ENCODE measurements around the gene TMPRSS6.

Gene TMPRSS6

DNA sequence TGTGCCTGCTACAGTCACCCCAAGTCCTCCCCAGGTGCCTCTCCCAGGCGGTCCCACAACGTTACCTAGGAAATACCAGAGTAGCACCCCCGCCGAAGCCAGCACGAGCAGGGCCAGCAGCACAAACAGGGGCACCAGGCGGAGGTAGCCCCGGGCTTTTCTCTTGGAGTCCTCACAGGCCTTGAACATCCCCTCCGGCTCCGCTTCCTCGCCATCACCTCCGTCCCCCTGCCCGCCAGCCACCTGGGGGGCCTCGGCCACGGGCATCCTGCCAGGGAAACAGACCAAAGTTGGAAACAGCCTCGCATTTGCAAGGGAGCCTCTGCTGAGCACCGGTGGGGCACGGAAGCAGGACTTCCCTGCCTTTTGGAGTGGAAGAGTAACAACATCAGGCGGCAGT is 6.4 kb downstream of the TMPRSS6 start:
- Histone ChIP-seq H3K27ac (ENCODE audit: low read length) (peak overlapping the region; percentile 44), H3K9me3 (ENCODE audit: insufficient read depth, low read length) (no peaks in the 10 kb centered on the region), H2AFZ (ENCODE audit: low read depth, low read length) (no peak overlapping the region), H3K4me1 (ENCODE audit: low read length) (peaks cover 72% of the 10 kb centered on the region), H3K79me2 (ENCODE audit: low read length) (no peaks in the 10 kb centered on the region), H3K9ac (ENCODE audit: low read length) (peak overlapping the region; percentile 40; the same call in 1 of the 2 replicates), H3K36me3 (replicated peaks; ENCODE audit: low read depth, low read length) (no peaks in the 10 kb centered on the region), H3K4me3 (ENCODE audit: low read length) (peak overlapping the region; percentile 63), H3K27me3 (ENCODE audit: low read depth, low read length) (peaks cover 16% of the 10 kb centered on the region; the same call in 1 of the 2 replicates), H4K20me1 (ENCODE audit: insufficient read depth, low read length) (no peaks in the 10 kb centered on the region), H3K4me2 (ENCODE audit: low read length) (peak overlapping the region; percentile 83)
- TF ChIP-seq EZH2phosphoT487 (IDR thresholded peaks at IDR 0.05; ENCODE audit: low read depth), result no peak
- no peak for TF ChIP-seq CTCF (IDR thresholded peaks at IDR 0.05; ENCODE audit: low read depth, low read length)

DNA sequence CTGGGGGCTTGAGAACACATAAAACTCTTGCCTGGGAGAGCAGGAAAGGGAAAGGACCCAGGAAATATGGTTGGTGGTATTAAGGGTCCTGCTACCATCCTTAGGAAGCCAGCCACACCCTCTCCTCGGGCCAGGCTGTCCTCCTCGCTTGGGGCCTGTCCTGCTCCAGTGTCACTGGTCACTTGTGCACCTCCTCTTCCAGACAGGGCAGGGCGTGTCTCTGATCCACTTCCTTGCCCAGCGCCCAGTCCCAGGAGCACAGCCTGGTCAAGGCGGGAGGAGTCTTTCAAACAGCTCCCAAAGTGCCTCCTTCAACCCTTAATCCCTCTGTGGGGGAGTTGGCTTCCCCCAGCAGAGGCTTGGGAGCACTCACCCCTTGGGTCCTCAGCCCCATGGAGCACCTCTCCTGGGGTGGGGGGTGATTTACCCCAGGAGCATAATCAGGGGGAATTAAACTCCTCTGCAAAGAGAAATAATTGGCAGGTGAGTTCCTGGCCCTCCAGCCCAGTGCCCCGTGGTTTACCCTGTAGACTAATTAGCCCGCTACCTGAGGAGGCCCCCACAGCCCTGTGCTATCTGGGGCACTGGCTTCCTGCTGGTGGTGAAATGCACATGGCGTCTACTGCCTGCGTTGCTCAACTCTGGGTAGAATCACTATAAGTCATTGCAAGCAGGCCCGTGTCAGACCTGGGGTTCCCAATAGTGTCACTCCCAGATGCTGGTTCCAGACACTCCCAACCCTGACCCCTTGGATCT is 8.0 kb downstream of the TMPRSS6 start:
- TF ChIP-seq EZH2phosphoT487 (IDR thresholded peaks at IDR 0.05; ENCODE audit: low read depth) (no peak), CTCF (IDR thresholded peaks at IDR 0.05; ENCODE audit: low read depth, low read length) (no peak)
- H3K9ac ChIP-seq (ENCODE audit: low read length), result peak overlapping the region; percentile 53; the same call in 1 of the 2 replicates
- H3K4me2 ChIP-seq (ENCODE audit: low read length), result peak overlapping the region; percentile 71
- peaks cover 14% of the 10 kb centered on the region; the same call in 1 of the 2 replicates for H3K27me3 ChIP-seq (ENCODE audit: low read depth, low read length)
- peaks cover 72% of the 10 kb centered on the region for H3K4me1 ChIP-seq (ENCODE audit: low read length)
- H3K9me3 ChIP-seq (ENCODE audit: insufficient read depth, low read length), result no peaks in the 10 kb centered on the region
- 0 out of 2 replicates have a peak overlapping the region, but pooled peaks have one; percentile 15 for H3K27ac ChIP-seq (ENCODE audit: low read length)
- no peaks in the 10 kb centered on the region for H4K20me1 ChIP-seq (ENCODE audit: insufficient read depth, low read length)
- no peaks in the 10 kb centered on the region for H3K79me2 ChIP-seq (ENCODE audit: low read length)
- peak overlapping the region; percentile 63 for H3K4me3 ChIP-seq (ENCODE audit: low read length)
- no peaks in the 10 kb centered on the region for H3K36me3 ChIP-seq (replicated peaks; ENCODE audit: low read depth, low read length)
- no peak overlapping the region for H2AFZ ChIP-seq (ENCODE audit: low read depth, low read length)

- H3K36me3 ChIP-seq (replicated peaks; ENCODE audit: low read depth, low read length), result no peaks in the 10 kb centered on the region
- no peaks in the 10 kb centered on the region for H3K79me2 ChIP-seq (ENCODE audit: low read length)
- H3K27ac ChIP-seq (ENCODE audit: low read length), result peak overlapping the region; percentile 29
- peak overlapping the region; percentile 53 for H3K9ac ChIP-seq (ENCODE audit: low read length)
- peaks cover 8% of the 10 kb centered on the region; the same call in 1 of the 2 replicates for H3K27me3 ChIP-seq (ENCODE audit: low read depth, low read length)
- H3K9me3 ChIP-seq (ENCODE audit: insufficient read depth, low read length), result no peaks in the 10 kb centered on the region
- H4K20me1 ChIP-seq (ENCODE audit: insufficient read depth, low read length), result no peaks in the 10 kb centered on the region
- H3K4me1 ChIP-seq (ENCODE audit: low read length), result peaks cover 72% of the 10 kb centered on the region
- TF ChIP-seq EZH2phosphoT487 (IDR thresholded peaks at IDR 0.05; ENCODE audit: low read depth) (no peak), CTCF (IDR thresholded peaks at IDR 0.05; ENCODE audit: low read depth, low read length) (no peak)
- peak overlapping the region; percentile 71 for H3K4me2 ChIP-seq (ENCODE audit: low read length)
- H2AFZ ChIP-seq (ENCODE audit: low read depth, low read length), result 0 out of 2 replicates have a peak overlapping the region, but pooled peaks have one; percentile 36
- peak overlapping the region; percentile 63 for H3K4me3 ChIP-seq (ENCODE audit: low read length)
Observed at GRCh38 chr22:37100589-37101127, 8.9 kb downstream of the TMPRSS6 start.

DNA sequence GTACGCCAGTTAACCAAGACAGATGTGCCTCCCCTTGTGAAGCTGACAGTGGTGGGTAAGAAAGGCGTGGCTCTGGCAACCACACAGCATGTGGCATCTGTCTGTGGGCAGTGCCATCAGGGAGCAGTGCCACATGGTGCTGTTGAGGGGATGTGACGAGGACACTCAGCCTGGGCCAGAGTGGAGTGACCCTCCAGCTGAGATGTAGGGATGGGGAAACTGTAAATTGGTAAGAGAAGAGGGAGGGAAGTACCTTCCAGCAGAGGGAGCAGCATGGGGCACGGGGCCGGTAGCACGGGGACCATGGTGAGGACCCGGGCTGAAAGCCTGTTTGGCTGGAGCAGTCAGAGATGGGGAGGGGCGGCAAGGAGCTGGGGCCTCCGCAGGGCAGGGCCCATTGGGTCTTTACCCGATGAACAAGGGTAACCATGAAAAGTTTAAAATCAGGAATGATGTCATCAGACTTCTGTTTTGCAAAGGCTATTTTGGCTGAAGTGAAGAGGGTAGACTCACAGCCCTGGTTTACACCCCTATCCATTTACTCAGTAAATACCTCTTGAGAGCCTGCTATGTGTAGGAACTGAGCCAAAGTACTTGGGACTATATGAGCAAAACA is 10.4 kb downstream of the TMPRSS6 start:
- no peaks in the 10 kb centered on the region for H3K27me3 ChIP-seq (ENCODE audit: low read depth, low read length)
- H3K9ac ChIP-seq (ENCODE audit: low read length), result 0 out of 2 replicates have a peak overlapping the region, but pooled peaks have one; percentile 5
- no peak overlapping the region for H3K4me3 ChIP-seq (ENCODE audit: low read length)
- H2AFZ ChIP-seq (ENCODE audit: low read depth, low read length), result no peak overlapping the region
- H3K36me3 ChIP-seq (replicated peaks; ENCODE audit: low read depth, low read length), result peaks cover 5% of the 10 kb centered on the region
- peak; percentile 67 for TF ChIP-seq CTCF (IDR thresholded peaks at IDR 0.05; ENCODE audit: low read depth, low read length)
- TF ChIP-seq EZH2phosphoT487 (IDR thresholded peaks at IDR 0.05; ENCODE audit: low read depth), result no peak
- no peaks in the 10 kb centered on the region for H4K20me1 ChIP-seq (ENCODE audit: insufficient read depth, low read length)
- peaks cover 57% of the 10 kb centered on the region for H3K4me1 ChIP-seq (ENCODE audit: low read length)
- no peak overlapping the region for H3K27ac ChIP-seq (ENCODE audit: low read length)
- no peaks in the 10 kb centered on the region for H3K9me3 ChIP-seq (ENCODE audit: insufficient read depth, low read length)
- H3K79me2 ChIP-seq (ENCODE audit: low read length), result no peaks in the 10 kb centered on the region
- H3K4me2 ChIP-seq (ENCODE audit: low read length), result peak overlapping the region; percentile 32
